IPS-15b (cell line): ENCODE data around the gene PLCXD3.
"Not testable (repeated sequence)": the region's sequence is repeated elsewhere in the genome, so short reads cannot be mapped to it uniquely, and the experiment has no call there.

Source experiments
- H3K27me3 ChIP-seq: one replicate; pipeline ENCODE4 v1.6.1; 2013; ENCODE audit warnings: low read length; ENCODE audit not compliant: control insufficient read depth, insufficient read depth
- H3K36me3 ChIP-seq: one replicate; pipeline ENCODE4 v1.6.1; 2013; ENCODE audit warnings: low read length; ENCODE audit not compliant: control insufficient read depth, insufficient read depth
- H3K4me1 ChIP-seq: one replicate; pipeline ENCODE4 v1.6.1; 2013; ENCODE audit warnings: mild to moderate bottlenecking, low read length; ENCODE audit not compliant: control insufficient read depth, insufficient read depth
- H3K4me3 ChIP-seq: one replicate; pipeline ENCODE4 v1.5.1; 2013; ENCODE audit warnings: low read depth, low read length
- H3K9ac ChIP-seq: one replicate; pipeline ENCODE4 v1.6.1; 2013; ENCODE audit warnings: low read depth, mild to moderate bottlenecking, low read length
- H3K9me3 ChIP-seq: one replicate; pipeline ENCODE4 v1.6.1; 2013; ENCODE audit warnings: mild to moderate bottlenecking, low read length; ENCODE audit not compliant: control insufficient read depth, insufficient read depth

The PLCXD3 gene

DNA sequence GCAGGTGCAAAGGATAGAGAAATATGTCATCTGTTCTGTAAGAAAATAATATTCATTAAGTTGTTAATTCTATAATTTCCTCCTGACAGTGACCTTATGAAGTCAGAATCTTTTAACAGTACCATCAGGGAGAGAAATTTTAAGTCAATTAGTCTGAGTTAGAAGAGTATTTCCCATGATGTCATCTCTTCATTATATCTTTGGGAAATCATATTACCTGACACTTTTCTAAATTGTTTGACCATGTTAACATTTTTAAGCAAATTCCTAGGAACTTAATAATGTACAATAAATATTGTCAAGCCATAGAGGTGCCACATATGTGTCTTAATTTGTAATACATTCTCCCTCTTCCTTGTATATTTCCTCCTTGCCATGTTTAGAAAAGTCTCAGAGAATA is 172.7 kb downstream of the PLCXD3 start:
- no peaks in the 10 kb centered on the region for H3K9me3 ChIP-seq
- no peaks in the 10 kb centered on the region for H3K36me3 ChIP-seq
- peaks cover 10% of the 10 kb centered on the region for H3K4me1 ChIP-seq
- H3K9ac ChIP-seq: no peak overlapping the region
- no peaks in the 10 kb centered on the region for H3K27me3 ChIP-seq
- H3K4me3 ChIP-seq: no peak overlapping the region

GRCh38 chr5:41337216-41337615 is 173.2 kb downstream of the PLCXD3 start:
- no peak overlapping the region for H3K4me3 ChIP-seq
- no peak overlapping the region for H3K9ac ChIP-seq
- H3K36me3 ChIP-seq: no peaks in the 10 kb centered on the region
- H3K4me1 ChIP-seq: peaks cover 10% of the 10 kb centered on the region
- no peaks in the 10 kb centered on the region for H3K9me3 ChIP-seq
- H3K27me3 ChIP-seq: no peaks in the 10 kb centered on the region

- Histone ChIP-seq H3K4me1 (peaks cover 10% of the 10 kb centered on the region), H3K9ac (no peak overlapping the region), H3K36me3 (no peaks in the 10 kb centered on the region), H3K9me3 (no peaks in the 10 kb centered on the region), H3K4me3 (no peak overlapping the region), H3K27me3 (no peaks in the 10 kb centered on the region)
Measured at GRCh38 chr5:41336471-41336870, 173.9 kb downstream of the PLCXD3 start.

DNA sequence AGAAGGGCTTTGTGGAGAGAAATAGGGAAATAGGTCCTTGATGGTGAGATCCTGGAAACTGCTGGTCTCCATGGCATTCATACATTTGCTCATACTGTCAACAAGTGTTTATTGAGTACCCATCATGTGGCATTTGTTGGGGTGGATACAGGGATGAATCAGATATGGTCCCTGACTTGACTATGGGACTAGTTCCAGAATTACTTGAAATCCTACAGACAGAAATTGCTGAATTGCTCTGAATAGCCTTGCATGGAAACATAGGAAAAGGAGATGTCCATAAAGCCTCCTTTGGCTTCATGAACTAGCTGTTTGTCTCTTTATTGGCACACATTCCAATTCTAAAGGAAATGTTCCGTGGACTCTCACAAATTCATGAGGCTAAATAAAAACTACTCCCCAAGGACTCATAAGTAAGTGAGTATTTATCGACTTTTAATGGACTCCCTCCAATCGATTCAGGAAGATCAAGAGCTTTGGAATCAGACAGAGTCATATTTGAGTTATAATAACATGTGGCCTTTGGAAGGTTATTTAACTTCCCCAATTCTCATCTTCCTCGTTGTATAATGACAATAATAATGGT is 174.7 kb downstream of the PLCXD3 start:
- Histone ChIP-seq H3K4me1 (peaks cover 10% of the 10 kb centered on the region), H3K9ac (no peak overlapping the region), H3K36me3 (no peaks in the 10 kb centered on the region), H3K27me3 (no peaks in the 10 kb centered on the region), H3K4me3 (no peak overlapping the region), H3K9me3 (no peaks in the 10 kb centered on the region)

DNA sequence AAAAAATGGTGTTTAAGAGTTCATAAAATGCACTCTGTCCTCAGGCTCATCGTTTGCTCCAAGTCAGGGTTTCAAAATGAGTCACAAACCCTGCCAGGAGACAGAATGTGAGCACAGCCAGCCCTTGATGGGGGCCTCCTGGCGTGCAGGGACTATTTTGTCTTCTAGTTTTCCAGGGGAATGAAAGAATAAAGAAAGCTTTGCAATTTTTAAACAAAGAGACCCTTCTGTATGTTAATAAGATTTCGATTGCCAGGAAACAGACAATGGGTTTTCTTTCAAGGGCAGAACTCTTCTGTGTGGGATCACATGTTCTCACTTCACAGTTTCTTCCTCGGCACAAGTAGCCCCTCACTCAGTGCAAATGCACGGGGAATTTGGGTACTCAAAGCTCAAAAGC is 175.6 kb downstream of the PLCXD3 start:
- H3K27me3 ChIP-seq: no peaks in the 10 kb centered on the region
- H3K9me3 ChIP-seq: no peaks in the 10 kb centered on the region
- peaks cover 10% of the 10 kb centered on the region for H3K4me1 ChIP-seq
- H3K36me3 ChIP-seq: no peaks in the 10 kb centered on the region
- no peak overlapping the region for H3K9ac ChIP-seq
- no peak overlapping the region for H3K4me3 ChIP-seq

DNA sequence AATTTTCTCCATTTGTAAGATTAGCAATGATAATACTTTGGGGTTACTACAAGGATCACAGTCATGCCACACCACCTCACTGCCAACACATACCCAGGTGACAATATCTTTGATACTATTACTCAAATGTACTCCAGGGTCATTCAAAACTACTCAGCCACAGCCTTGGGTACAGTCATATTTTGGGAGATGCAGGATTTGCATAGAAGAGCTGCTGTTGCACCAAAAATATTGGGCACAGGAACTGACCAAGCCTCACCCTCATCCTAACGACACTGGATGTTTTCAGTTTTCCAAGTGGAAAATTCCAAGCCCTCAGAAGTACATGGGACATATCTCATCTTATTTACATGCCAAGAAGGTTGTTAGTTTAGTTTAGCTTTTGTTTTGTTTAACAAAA is 176.2 kb downstream of the PLCXD3 start:
- Histone ChIP-seq H3K9ac (no peak overlapping the region), H3K36me3 (no peaks in the 10 kb centered on the region), H3K27me3 (no peaks in the 10 kb centered on the region), H3K9me3 (no peaks in the 10 kb centered on the region), H3K4me3 (no peak overlapping the region), H3K4me1 (peaks cover 10% of the 10 kb centered on the region)

GRCh38 chr5:41325074-41325473 is 185.3 kb downstream of the PLCXD3 start:
- no peaks in the 10 kb centered on the region for H3K27me3 ChIP-seq
- H3K9ac ChIP-seq: no peak overlapping the region
- H3K4me3 ChIP-seq: no peak overlapping the region
- no peaks in the 10 kb centered on the region for H3K36me3 ChIP-seq
- H3K9me3 ChIP-seq: no peaks in the 10 kb centered on the region
- H3K4me1 ChIP-seq: no peaks in the 10 kb centered on the region

- H3K27me3 ChIP-seq, H3K36me3 ChIP-seq, H3K9me3 ChIP-seq, H3K4me1 ChIP-seq, H3K9ac ChIP-seq, H3K4me3 ChIP-seq: not testable (repeated sequence)
Measured at GRCh38 chr5:41322826-41323225, 187.6 kb downstream of the PLCXD3 start.

DNA sequence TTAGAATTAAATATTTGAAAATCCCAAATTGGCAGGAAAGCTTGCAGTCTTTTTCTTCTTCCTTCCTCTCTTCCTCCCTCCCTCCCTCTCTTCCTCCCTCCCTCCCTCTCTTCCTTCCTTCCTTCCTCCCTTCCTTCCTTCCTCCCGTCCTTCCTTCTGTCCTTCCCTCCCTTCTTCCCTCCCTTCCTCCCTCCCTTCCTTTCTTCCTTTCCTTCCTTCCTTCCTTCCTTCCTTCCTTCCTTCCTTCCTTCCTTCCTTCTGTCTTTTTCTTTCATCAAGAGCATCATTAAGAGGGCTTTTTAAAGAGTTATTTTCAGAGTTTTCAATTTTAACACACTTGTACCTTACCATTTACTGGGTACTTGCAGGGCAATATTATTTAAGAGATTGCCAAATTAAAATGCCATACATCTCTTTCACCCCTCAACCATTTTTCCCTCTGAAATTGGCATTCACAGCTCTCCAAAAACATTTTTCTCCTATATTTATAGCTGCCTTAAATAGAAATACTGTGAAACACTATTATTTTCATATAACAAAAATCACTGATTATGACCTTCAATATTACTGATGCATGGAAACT is 197.8 kb downstream of the PLCXD3 start:
- no peaks in the 10 kb centered on the region for H3K9me3 ChIP-seq
- no peaks in the 10 kb centered on the region for H3K4me1 ChIP-seq
- no peaks in the 10 kb centered on the region for H3K27me3 ChIP-seq
- no peak overlapping the region for H3K4me3 ChIP-seq
- no peaks in the 10 kb centered on the region for H3K36me3 ChIP-seq
- no peak overlapping the region for H3K9ac ChIP-seq

DNA sequence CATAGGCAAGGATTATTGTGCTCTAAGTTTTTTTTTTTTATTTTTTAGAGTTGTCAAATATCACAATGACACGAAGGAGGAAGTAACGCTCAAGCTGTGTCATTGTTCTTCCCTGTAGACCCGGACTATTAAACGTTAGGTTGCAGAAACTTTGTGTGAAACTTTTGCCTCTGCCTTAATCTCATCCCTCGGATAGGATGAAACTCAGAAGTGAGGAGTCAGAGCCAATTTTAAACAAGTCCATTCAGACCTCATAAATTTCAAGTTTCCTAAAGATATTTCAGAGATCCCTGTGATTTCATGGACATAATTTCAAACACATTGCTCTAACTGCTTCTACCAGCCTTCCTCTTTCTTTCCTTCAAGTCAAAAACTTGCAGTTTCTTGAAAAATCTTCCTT is 198.3 kb downstream of the PLCXD3 start:
- Histone ChIP-seq H3K9me3 (no peaks in the 10 kb centered on the region), H3K9ac (no peak overlapping the region), H3K4me3 (no peak overlapping the region), H3K36me3 (no peaks in the 10 kb centered on the region), H3K27me3 (no peaks in the 10 kb centered on the region), H3K4me1 (no peaks in the 10 kb centered on the region)

GRCh38 chr5:41309275-41309674 is 201.1 kb downstream of the PLCXD3 start:
- no peaks in the 10 kb centered on the region for H3K4me1 ChIP-seq
- no peak overlapping the region for H3K9ac ChIP-seq
- H3K27me3 ChIP-seq: no peaks in the 10 kb centered on the region
- H3K9me3 ChIP-seq: no peaks in the 10 kb centered on the region
- no peaks in the 10 kb centered on the region for H3K36me3 ChIP-seq
- no peak overlapping the region for H3K4me3 ChIP-seq

DNA sequence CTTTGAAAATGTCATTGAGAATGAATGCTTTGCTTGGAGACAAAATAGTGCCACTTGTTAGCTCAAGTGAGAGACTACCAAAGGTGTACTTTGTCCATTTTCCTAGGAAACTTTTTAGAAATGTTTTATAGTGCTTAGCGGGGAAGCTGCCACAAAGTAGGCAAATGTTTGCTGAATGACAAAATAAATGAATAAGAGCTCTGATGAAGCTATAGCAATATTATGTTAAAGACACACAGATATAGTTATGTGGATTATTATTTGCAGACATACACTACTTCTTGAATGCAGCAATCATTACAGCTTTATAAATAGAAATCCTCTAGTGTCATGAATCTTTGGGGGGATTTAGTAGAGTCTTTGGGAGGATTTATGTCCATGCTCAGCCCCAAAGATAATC is 204.4 kb downstream of the PLCXD3 start:
- H3K9ac ChIP-seq: no peak overlapping the region
- no peak overlapping the region for H3K4me3 ChIP-seq
- H3K36me3 ChIP-seq: no peaks in the 10 kb centered on the region
- H3K4me1 ChIP-seq: no peaks in the 10 kb centered on the region
- no peaks in the 10 kb centered on the region for H3K9me3 ChIP-seq
- H3K27me3 ChIP-seq: no peaks in the 10 kb centered on the region
